Mucosa of rectum (tissue), 2 donors: Measurements from ENCODE around the gene OXCT2.

ENCODE experiments used
- H3K27ac ChIP-seq, 2 donors: one replicate each; pipeline ENCODE4 v1.7.0; 2013; ENCODE audit warnings: inconsistent platforms in 2 of 2, low read depth in 2 of 2, low read length in 2 of 2
- H3K27me3 ChIP-seq, 2 donors: one replicate each; pipeline ENCODE4 v1.7.0; 2013; ENCODE audit warnings: low read length in 2 of 2; ENCODE audit not compliant: control insufficient read depth in 2 of 2, insufficient read depth in 2 of 2
- H3K36me3 ChIP-seq, 2 donors: one replicate each; pipeline ENCODE4 v1.7.0; 2013; ENCODE audit warnings: low read length in 2 of 2; ENCODE audit not compliant: control insufficient read depth in 2 of 2, insufficient read depth in 2 of 2
- H3K4me1 ChIP-seq, 2 donors: one replicate each; pipeline ENCODE4 v1.7.0; 2013; ENCODE audit warnings: low read length in 2 of 2, mild to moderate bottlenecking in 1 of 2; ENCODE audit not compliant: control insufficient read depth in 2 of 2, insufficient read depth in 2 of 2
- H3K4me3 ChIP-seq, 2 donors: one replicate each; pipeline ENCODE4 v1.7.0; 2013; ENCODE audit warnings: low read length in 2 of 2
- H3K9ac ChIP-seq, 2 donors: one replicate each; pipeline ENCODE4 v1.7.0; 2013; ENCODE audit warnings: low read length in 2 of 2, low read depth in 1 of 2, mild to moderate bottlenecking in 1 of 2
- H3K9me3 ChIP-seq, 2 donors: one replicate each; pipeline ENCODE4 v1.7.0; 2013; ENCODE audit warnings: low read length in 2 of 2; ENCODE audit not compliant: control insufficient read depth in 2 of 2
- donor health status: healthy.
- donor health status: Normal muscosa, but diverticular disease.

Gene OXCT2

GRCh38 chr1:39755965-39756659 is 15.0 kb downstream of the OXCT2 start:
- H3K36me3 ChIP-seq, result peaks cover 62 to 75% of the 10 kb centered on the region in 2 donors
- no peaks in the 10 kb centered on the region for H3K9me3 ChIP-seq
- no peaks in the 10 kb centered on the region for H3K27me3 ChIP-seq
- H3K4me1 ChIP-seq, result no peaks in the 10 kb centered on the region
- H3K4me3 ChIP-seq, result no peak overlapping the region
- H3K27ac ChIP-seq, result no peak overlapping the region
- no peak overlapping the region for H3K9ac ChIP-seq

- Histone ChIP-seq H3K27ac (no peak overlapping the region), H3K36me3 (peaks cover 73 to 85% of the 10 kb centered on the region in 2 donors)
These were observed 16.1 kb downstream of the OXCT2 start for GRCh38 chr1:39754906-39755504.

DNA sequence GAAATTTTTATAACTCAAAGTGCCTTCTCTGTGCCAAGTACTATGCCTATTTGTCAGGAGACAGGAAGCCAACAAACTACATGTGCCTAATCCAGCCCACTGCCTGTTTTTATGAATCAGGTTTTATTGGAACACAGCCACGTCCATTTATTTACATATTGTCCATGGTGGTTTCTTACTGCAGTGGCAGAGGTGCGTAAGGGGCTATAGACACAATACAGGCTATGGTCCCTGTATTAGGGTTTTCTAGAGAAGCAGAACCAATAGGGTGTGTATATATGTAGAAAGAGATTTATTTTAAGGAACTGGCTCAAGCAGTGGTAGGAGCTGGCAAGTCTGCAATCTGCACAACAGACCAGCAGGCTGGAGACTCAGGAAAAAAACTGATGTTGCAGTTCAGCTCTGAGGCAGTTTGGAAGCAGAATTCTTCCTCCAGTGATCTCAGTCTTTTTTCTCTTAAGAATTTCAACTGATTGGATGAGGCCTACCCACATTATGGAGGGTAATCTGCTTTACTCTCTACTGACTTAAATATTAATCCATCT is 17.1 kb downstream of the OXCT2 start:
- H3K27me3 ChIP-seq, result no peaks in the 10 kb centered on the region
- H3K4me3 ChIP-seq, result no peak overlapping the region
- no peak overlapping the region for H3K27ac ChIP-seq
- no peak overlapping the region for H3K9ac ChIP-seq
- H3K4me1 ChIP-seq, result no peaks in the 10 kb centered on the region
- H3K9me3 ChIP-seq, result no peaks in the 10 kb centered on the region
- peaks cover 78 to 83% of the 10 kb centered on the region in 2 donors for H3K36me3 ChIP-seq

More at GRCh38 chr1:39754906-39755504, 16.1 kb downstream of the OXCT2 start:
- H3K27me3 ChIP-seq, result no peaks in the 10 kb centered on the region
- no peak overlapping the region for H3K9ac ChIP-seq
- no peaks in the 10 kb centered on the region for H3K9me3 ChIP-seq
- no peaks in the 10 kb centered on the region for H3K4me1 ChIP-seq
- H3K4me3 ChIP-seq, result no peak overlapping the region

GRCh38 chr1:39753132-39754025 is 17.8 kb downstream of the OXCT2 start:
- no peaks in the 10 kb centered on the region for H3K4me1 ChIP-seq
- no peak overlapping the region for H3K27ac ChIP-seq
- H3K9ac ChIP-seq, result no peak overlapping the region
- peaks cover 79 to 87% of the 10 kb centered on the region in 2 donors for H3K36me3 ChIP-seq
- no peaks in the 10 kb centered on the region for H3K9me3 ChIP-seq
- no peak overlapping the region for H3K4me3 ChIP-seq
- no peaks in the 10 kb centered on the region for H3K27me3 ChIP-seq

GRCh38 chr1:39752703-39753102 is 18.4 kb downstream of the OXCT2 start:
- peaks cover 81 to 91% of the 10 kb centered on the region in 2 donors for H3K36me3 ChIP-seq
- no peaks in the 10 kb centered on the region for H3K4me1 ChIP-seq

GRCh38 chr1:39751595-39751994 is 19.6 kb downstream of the OXCT2 start:
- Histone ChIP-seq H3K4me3 (no peak overlapping the region), H3K27me3 (no peaks in the 10 kb centered on the region), H3K27ac (no peak overlapping the region), H3K9ac (no peak overlapping the region), H3K36me3 (peaks cover 78 to 91% of the 10 kb centered on the region in 2 donors), H3K4me1 (no peaks in the 10 kb centered on the region), H3K9me3 (no peaks in the 10 kb centered on the region)

More at GRCh38 chr1:39752703-39753102, 18.4 kb downstream of the OXCT2 start:
- H3K27ac ChIP-seq, result no peak overlapping the region
- H3K9ac ChIP-seq, result no peak overlapping the region
- H3K27me3 ChIP-seq, result no peaks in the 10 kb centered on the region
- no peak overlapping the region for H3K4me3 ChIP-seq
- no peaks in the 10 kb centered on the region for H3K9me3 ChIP-seq

DNA sequence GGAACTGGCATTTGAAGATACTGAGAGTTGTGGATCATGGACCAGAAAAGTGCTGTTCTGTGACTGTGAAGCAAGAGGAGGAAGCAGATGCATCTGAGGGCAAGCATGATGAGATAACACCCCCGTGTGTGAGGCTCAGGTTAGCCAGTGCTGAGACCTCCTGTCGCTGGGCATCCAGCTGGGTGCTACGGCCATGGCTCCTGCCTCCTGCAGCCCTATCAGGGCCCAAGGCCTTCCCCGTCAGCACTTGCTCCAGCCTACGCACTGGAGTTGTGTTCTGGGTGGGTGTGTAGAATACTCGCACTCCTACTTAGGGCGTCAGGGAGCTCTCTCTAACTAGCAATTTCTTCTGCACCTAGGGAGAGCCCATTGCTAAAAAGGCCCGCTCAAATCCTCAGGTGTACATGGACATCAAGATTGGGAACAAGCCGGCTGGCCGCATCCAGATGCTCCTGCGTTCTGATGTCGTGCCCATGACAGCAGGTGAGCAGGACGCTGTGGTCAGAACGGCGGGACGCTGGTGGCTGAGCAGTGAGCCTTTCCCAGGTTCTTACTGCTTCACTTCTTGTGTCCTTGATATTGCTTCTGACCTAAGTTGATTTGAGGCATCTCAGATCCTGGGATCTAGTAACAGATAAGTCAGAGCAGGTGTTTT is 26.0 kb downstream of the OXCT2 start:
- no peak overlapping the region for H3K9ac ChIP-seq
- peaks cover 65 to 85% of the 10 kb centered on the region in 2 donors for H3K36me3 ChIP-seq
- no peaks in the 10 kb centered on the region for H3K4me1 ChIP-seq
- H3K27ac ChIP-seq, result no peak overlapping the region
- no peaks in the 10 kb centered on the region for H3K9me3 ChIP-seq
- H3K4me3 ChIP-seq, result no peak overlapping the region
- no peaks in the 10 kb centered on the region for H3K27me3 ChIP-seq

DNA sequence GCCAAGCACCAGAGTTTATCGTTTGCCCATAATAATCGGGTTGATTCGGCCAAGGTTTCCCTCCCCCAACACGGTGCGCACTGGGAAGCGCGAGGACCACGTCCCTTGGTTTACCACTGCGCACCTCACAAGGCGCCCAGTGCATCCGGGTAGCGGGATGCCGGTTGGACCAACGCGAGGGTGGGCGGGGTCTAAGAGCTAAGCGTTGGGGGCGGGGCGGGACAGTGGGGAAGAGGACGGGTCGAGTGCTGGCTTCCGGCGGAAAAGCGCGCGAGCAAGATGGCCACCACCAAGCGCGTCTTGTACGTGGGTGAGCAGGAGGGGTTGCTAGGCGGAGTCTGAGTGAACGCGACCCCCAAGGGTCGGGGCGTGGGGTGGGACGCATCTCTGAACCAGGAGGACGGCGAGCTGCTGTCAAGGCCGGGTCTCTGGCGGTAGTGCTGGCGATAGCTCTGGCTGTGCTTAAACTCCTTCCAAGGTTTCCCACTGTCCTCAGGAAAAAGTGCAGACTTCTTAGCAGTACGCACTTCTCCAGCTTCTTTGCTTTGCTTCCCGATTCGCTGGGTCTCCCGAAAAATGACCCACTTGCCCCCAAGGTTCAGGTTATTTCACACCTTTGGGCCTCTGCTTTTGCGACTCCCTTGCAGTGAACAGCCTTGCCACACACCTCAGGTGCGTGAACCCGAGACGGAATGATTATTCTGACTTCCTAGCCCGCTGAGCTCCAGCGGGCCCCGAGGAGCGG is 32.4 kb downstream of the OXCT2 start, which contains the start of gene PPIE:
Gene PPIE, plus strand, starts transcription at position 261 of the 745 bp plus-strand sequence. Its CDS starts 19 bp downstream, at position 280.
- Histone ChIP-seq H3K4me1 (peaks cover 6 to 8% of the 10 kb centered on the region in 2 donors), H3K9ac (peak within 1 kb of the TSS; percentile 82 to 86)

GRCh38 chr1:39737546-39738169 is 33.5 kb downstream of the OXCT2 start:
- no peak overlapping the region for H3K9ac ChIP-seq
- peaks cover 11 to 18% of the 10 kb centered on the region in 2 donors for H3K36me3 ChIP-seq
- H3K4me3 ChIP-seq, result no peak overlapping the region
- H3K27ac ChIP-seq, result no peak overlapping the region
- H3K27me3 ChIP-seq, result no peaks in the 10 kb centered on the region
- peaks cover 6 to 8% of the 10 kb centered on the region in 2 donors for H3K4me1 ChIP-seq
- H3K9me3 ChIP-seq, result no peaks in the 10 kb centered on the region

More for the DNA sequence above, 32.4 kb downstream of the OXCT2 start, which contains the start of gene PPIE:
- no peaks in the 10 kb centered on the region for H3K27me3 ChIP-seq
- H3K36me3 ChIP-seq, result peaks cover 17 to 29% of the 10 kb centered on the region in 2 donors
- no peaks in the 10 kb centered on the region for H3K9me3 ChIP-seq
- H3K27ac ChIP-seq, result peak within 1 kb of the TSS; percentile 42 to 61
- peak within 1 kb of the TSS; percentile 93 to 99 for H3K4me3 ChIP-seq
